ENCODE measurements around the gene TSPAN18.

Gene TSPAN18

GRCh38 chr11:44915004-44915403 lies 188.2 kb downstream of the TSPAN18 start:
- DNase-seq (ENCODE audit: low read depth) = no peak
- H3K4me3 ChIP-seq (ENCODE audit: low read depth, low read length) = no peak overlapping the region
- in situ Hi-C loops (cut with HindIII; ENCODE audit: low sequenced_read_pairs) = no loop called here
- no peak for TF ChIP-seq CTCF (IDR thresholded peaks at IDR 0.05; ENCODE audit: low read depth, low read length, missing control alignments)

- no peak overlapping the region for H3K4me3 ChIP-seq (ENCODE audit: low read depth, low read length)
- in situ Hi-C loops (cut with HindIII; ENCODE audit: low sequenced_read_pairs) = no loop called here
- no peak for TF ChIP-seq CTCF (IDR thresholded peaks at IDR 0.05; ENCODE audit: low read depth, low read length, missing control alignments)
- DNase-seq (ENCODE audit: low read depth) = no peak
Observed at GRCh38 chr11:44915621-44916020, 188.9 kb downstream of the TSPAN18 start.

- no peak for DNase-seq (ENCODE audit: low read depth)
- in situ Hi-C loops (cut with HindIII; ENCODE audit: low sequenced_read_pairs) = no loop called here
- TF ChIP-seq CTCF (IDR thresholded peaks at IDR 0.05; ENCODE audit: low read depth, low read length, missing control alignments) = no peak
- no peak overlapping the region for H3K4me3 ChIP-seq (ENCODE audit: low read depth, low read length)
Observed at GRCh38 chr11:44916331-44916730, 189.6 kb downstream of the TSPAN18 start.

- no peak overlapping the region for H3K4me3 ChIP-seq (ENCODE audit: low read depth, low read length)
- no peak for TF ChIP-seq CTCF (IDR thresholded peaks at IDR 0.05; ENCODE audit: low read depth, low read length, missing control alignments)
- in situ Hi-C loops (cut with HindIII; ENCODE audit: low sequenced_read_pairs) = no loop called here
- DNase-seq (ENCODE audit: low read depth) = no peak
Observed at GRCh38 chr11:44916801-44917385, 190.1 kb downstream of the TSPAN18 start.

- H3K4me3 ChIP-seq (ENCODE audit: low read depth, low read length) = no peak overlapping the region
- DNase-seq (ENCODE audit: low read depth) = no peak
- TF ChIP-seq CTCF (IDR thresholded peaks at IDR 0.05; ENCODE audit: low read depth, low read length, missing control alignments) = no peak
- in situ Hi-C loops (cut with HindIII; ENCODE audit: low sequenced_read_pairs) = no loop called here
Observed at GRCh38 chr11:44917741-44918140, 191.0 kb downstream of the TSPAN18 start.

- in situ Hi-C loops (cut with HindIII; ENCODE audit: low sequenced_read_pairs) = no loop called here
- TF ChIP-seq CTCF (IDR thresholded peaks at IDR 0.05; ENCODE audit: low read depth, low read length, missing control alignments) = no peak
- no peak for DNase-seq (ENCODE audit: low read depth)
- no peak overlapping the region for H3K4me3 ChIP-seq (ENCODE audit: low read depth, low read length)
Observed at GRCh38 chr11:44920451-44920850, 193.7 kb downstream of the TSPAN18 start.
